Ovary (tissue), 9 donors: Measurements from ENCODE around the gene RPP25L. TPM values are rescaled to one million over a fixed set of nuclear protein-coding genes. Genes with fewer than 3 reads are reported as not detected.
"Not testable (repeated sequence)": the region's sequence is repeated elsewhere in the genome, so short reads cannot be mapped to it uniquely, and the experiment has no call there.

Experiments used
- DNase-seq, 5 donors: peaks; one replicate each; pipeline ENCODE4 v3.0.0-alpha.2; 2019 to 2020
- H3K27ac ChIP-seq, 2 donors: fragments of 200-600 bp; one replicate each; pipeline versions ENCODE4 v1.5.1 to v1.8.0; 2019 to 2022
- H3K27me3 ChIP-seq: fragments of 200-600 bp; one replicate; pipeline ENCODE4 v1.8.0; 2022
- H3K36me3 ChIP-seq: fragments of 200-600 bp; sonication (generic); one replicate; pipeline ENCODE4 v1.5.1; 2019
- H3K4me1 ChIP-seq: one replicate; pipeline ENCODE4 v1.8.1; 2013; ENCODE audit warnings: mild to moderate bottlenecking, moderate library complexity; ENCODE audit not compliant: insufficient read depth
- H3K4me3 ChIP-seq: fragments of 200-600 bp; sonication (generic); one replicate; pipeline ENCODE4 v1.5.1; 2017
- H3K9me3 ChIP-seq, 2 donors: fragments of 200-600 bp in 1 of 2; sonication (generic) in 1 of 2; one replicate each; pipeline versions ENCODE4 v1.5.1 to v1.8.1; 2013 to 2019; ENCODE audit warnings: mild to moderate bottlenecking in 1 of 2, moderate library complexity in 1 of 2
- EP300 ChIP-seq: sonication (generic); formaldehyde crosslinking; IDR thresholded peaks from one replicate; pipeline ENCODE4 v1.6.1; 2017; ENCODE audit warnings: antibody characterized with exemption
- POLR2A ChIP-seq: fragments of 450-650 bp; IDR thresholded peaks from one replicate; pipeline ENCODE4 v1.6.1; 2017; ENCODE audit warnings: antibody characterized with exemption, mild to moderate bottlenecking, moderate library complexity
- WGBS, 3 donors: extraction: QIAGEN DNeasy Blood & Tissue Kit in 1 of 3; methylation state at CpG; one replicate each; pipeline versions ENCODE4 v1.1.5 to v1.1.7; 2013 to 2017; 5-methylcytosine and 5-hydroxymethylcytosine counted together
- intact Hi-C, 4 donors: fragments of 100-400 bp; cut with DNase I; formaldehyde crosslinking; loops; one replicate each; pipeline versions ENCODE4 v1.11.0 to v1.15.1; 2022 to 2023
- polyA plus RNA-seq, 2 donors: library from polyadenylated mRNA; stranded (reverse); fragments of 200-250 nt in 1 of 2; fragments of 350-450 nt in 1 of 2; fragmentation: Illumina TruSeq in 1 of 2; extraction: RNeasy Lipid Tissue Mini Kit (QIAGEN cat#74804) in 1 of 2; gene quantifications; one replicate each; pipeline ENCODE4 v1.2.3, GENCODE V29; 2013 to 2014
- total RNA-seq, 7 donors: library from RNA; depleted of rRNA in 2 of 7; stranded (reverse); fragments of >200 nt in 2 of 7; fragmentation: NEBNext Ultra II Directional in 3 of 7; extraction: Animal tissue kit (Norgen Biotek cat#: 25700) in 3 of 7; gene quantifications; one replicate each; pipeline versions ENCODE4 v1.1.0 to v1.2.4, GENCODE V29; 2016 to 2023
- TF ChIP-seq, protein P1 (sequence below), 3 donors: fragments of 450-650 bp in 2 of 3; fragments of 200-600 bp in 1 of 3; IDR thresholded peaks; one replicate each; pipeline versions ENCODE4 v1.5.1 to v1.8.0; 2016 to 2022; ENCODE audit warnings: antibody characterized with exemption in 3 of 3, mild to moderate bottlenecking in 1 of 3
- donor health status: DM: no; HTN: no; CAD: no; lungs with moderate emphysema.
- donor health status: DM: no; HTN: no; CAD: no.
- donor health status: Bipolar disorder and iron deficiency.
- donor health status: DM: yes; HTN: yes; CAD: no.
- donor health status: DM: no; HTN: no; CAD: no.
- donor health status: DM: yes; HTN: yes; CAD: no.

RPP25L gene
- total and polyA plus RNA-seq, 9 donors, result 5.4 to 28.8 (median 20.6) TPM

DNA sequence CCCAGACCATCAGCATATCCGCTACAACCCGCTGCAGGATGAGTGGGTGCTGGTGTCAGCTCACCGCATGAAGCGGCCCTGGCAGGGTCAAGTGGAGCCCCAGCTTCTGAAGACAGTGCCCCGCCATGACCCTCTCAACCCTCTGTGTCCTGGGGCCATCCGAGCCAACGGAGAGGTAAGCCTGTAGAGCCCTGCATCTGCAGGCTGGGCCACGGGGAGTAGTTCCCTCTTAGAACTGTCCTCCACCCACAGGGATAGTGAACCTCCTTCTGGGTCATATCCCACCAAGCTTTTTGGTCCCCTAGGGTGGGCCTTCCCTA is 35.1 kb upstream of the RPP25L start:
- H3K27me3 ChIP-seq, result no peaks in the 10 kb centered on the region
- peak overlapping the region; percentile 82 for H3K4me3 ChIP-seq
- intact Hi-C loops, result no loop called here
- H3K4me1 ChIP-seq, result peaks cover 19% of the 10 kb centered on the region
- DNase-seq, result no peak
- H3K27ac ChIP-seq, result peak overlapping the region; percentile 54 to 79
- no peaks in the 10 kb centered on the region for H3K36me3 ChIP-seq
- 3 to 13% (median 5%) methylated on average over 8 of the region's 8 CpGs for WGBS, 3 donors
- H3K9me3 ChIP-seq, result no peaks in the 10 kb centered on the region
- TF ChIP-seq, protein P1, sequence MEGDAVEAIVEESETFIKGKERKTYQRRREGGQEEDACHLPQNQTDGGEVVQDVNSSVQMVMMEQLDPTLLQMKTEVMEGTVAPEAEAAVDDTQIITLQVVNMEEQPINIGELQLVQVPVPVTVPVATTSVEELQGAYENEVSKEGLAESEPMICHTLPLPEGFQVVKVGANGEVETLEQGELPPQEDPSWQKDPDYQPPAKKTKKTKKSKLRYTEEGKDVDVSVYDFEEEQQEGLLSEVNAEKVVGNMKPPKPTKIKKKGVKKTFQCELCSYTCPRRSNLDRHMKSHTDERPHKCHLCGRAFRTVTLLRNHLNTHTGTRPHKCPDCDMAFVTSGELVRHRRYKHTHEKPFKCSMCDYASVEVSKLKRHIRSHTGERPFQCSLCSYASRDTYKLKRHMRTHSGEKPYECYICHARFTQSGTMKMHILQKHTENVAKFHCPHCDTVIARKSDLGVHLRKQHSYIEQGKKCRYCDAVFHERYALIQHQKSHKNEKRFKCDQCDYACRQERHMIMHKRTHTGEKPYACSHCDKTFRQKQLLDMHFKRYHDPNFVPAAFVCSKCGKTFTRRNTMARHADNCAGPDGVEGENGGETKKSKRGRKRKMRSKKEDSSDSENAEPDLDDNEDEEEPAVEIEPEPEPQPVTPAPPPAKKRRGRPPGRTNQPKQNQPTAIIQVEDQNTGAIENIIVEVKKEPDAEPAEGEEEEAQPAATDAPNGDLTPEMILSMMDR (IDR thresholded peaks at IDR 0.05), result no peak
- TF ChIP-seq EP300 (no peak), POLR2A (no peak)

DNA sequence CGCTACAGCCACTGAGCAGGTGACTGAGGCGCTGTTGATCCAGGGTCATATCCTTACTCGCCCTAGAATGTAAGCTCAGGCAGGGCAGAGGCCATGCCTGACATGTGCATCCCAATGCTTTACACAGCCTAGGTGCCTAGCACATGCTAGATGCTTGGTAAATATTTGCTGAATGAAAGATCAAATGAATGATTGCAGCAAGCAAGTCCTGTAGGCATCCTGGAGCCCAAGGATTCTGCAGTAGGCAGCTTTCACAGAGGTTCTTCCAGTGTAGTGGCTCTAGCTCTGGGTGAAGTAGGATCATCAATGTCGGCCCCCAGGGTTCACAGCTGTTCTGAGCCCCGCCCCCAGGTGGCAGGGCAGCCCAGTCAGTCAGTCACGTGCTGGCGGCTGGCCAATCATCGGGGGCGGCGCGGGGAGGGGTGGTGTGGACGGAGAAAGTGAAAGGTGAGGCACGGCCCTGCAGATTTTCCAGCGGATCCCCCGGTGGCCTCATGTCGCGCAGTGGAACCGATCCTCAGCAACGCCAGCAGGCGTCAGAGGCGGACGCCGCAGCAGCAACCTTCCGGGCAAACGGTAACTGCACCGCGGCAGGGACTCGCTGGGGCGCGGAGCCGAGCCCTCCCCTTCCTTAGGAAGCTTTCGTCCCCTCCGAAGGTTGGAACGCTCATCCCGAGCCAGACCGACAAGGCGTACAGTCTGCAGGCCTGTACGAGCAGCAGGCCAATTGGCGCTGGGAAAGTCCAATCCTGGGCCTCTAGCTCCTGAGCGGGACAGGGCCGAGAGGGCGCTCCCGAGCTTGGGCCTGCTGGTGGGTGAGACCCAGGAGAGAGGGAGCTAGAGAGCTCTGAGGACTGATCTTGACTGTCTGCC is 34.5 kb upstream of the RPP25L start, which contains the start of gene GALT:
Gene GALT (plus strand): TSS at position 465 of the 873 bp plus-strand sequence. CDS start 30 bp downstream, at position 495.
- Histone ChIP-seq H3K9me3 (no peaks in the 10 kb centered on the region), H3K27ac (peak within 1 kb of the TSS; percentile 54 to 79), H3K4me1 (peaks cover 18% of the 10 kb centered on the region), H3K27me3 (no peaks in the 10 kb centered on the region), H3K36me3 (no peaks in the 10 kb centered on the region), H3K4me3 (peak within 1 kb of the TSS; percentile 82)
- 4 to 7% (median 6%) methylated on average over 30 to 43 of the region's 43 CpGs for whole genome bisulfite sequencing, 3 donors
- DNase-seq, result peak; percentile 93 to 96 (median 95)
- intact Hi-C loops, result no loop called here
- TF ChIP-seq, protein P1 (IDR thresholded peaks at IDR 0.05), result peak in 1 of 3 donors; percentile 64
- TF ChIP-seq EP300, result no peak
- no peak for TF ChIP-seq POLR2A

- H3K4me1 ChIP-seq, result peaks cover 10% of the 10 kb centered on the region
- no peaks in the 10 kb centered on the region for H3K9me3 ChIP-seq
- H3K27ac ChIP-seq, result no peak overlapping the region
- TF ChIP-seq, protein P1 (IDR thresholded peaks at IDR 0.05), result no peak
- TF ChIP-seq EP300 (no peak), POLR2A (no peak)
- H3K36me3 ChIP-seq, result no peaks in the 10 kb centered on the region
- H3K4me3 ChIP-seq, result no peak overlapping the region
- no peaks in the 10 kb centered on the region for H3K27me3 ChIP-seq
- DNase-seq, result no peak
- intact Hi-C loops, result no loop called here
Measured at GRCh38 chr9:34644766-34645314, 32.9 kb upstream of the RPP25L start.

- Histone ChIP-seq H3K36me3 (no peaks in the 10 kb centered on the region), H3K4me3 (no peak overlapping the region), H3K27ac (no peak overlapping the region), H3K27me3 (no peaks in the 10 kb centered on the region), H3K4me1 (peaks cover 12% of the 10 kb centered on the region), H3K9me3 (no peaks in the 10 kb centered on the region)
- TF ChIP-seq POLR2A (no peak), EP300 (no peak)
- TF ChIP-seq, protein P1 (IDR thresholded peaks at IDR 0.05), result no peak
- 84 to 100% (median 94%) methylated on average over 1 of the region's 1 CpG for WGBS, 3 donors
- no peak for DNase-seq
- intact Hi-C loops, result no loop called here
Measured at GRCh38 chr9:34642679-34643078, 30.8 kb upstream of the RPP25L start.

DNA sequence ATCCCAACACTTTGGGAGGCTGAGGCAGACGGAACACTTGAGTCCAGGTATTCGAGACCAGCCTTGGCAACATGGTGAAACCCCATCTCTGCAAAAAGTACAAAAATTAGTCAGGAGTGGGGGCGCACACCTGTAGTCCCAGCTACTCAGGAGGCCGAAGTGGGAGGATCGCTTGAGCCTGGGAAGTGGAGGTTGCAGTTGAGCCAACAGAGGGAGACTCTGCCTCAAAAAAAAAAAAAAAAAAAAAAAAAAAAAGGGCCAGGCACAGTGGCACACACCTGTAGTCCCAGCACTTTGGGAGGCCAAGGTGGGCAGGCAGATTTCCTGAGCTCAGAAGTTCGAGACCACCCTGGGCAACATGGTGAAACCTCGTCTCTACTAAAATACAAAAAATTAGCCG is 27.4 kb upstream of the RPP25L start:
- H3K4me1 ChIP-seq, H3K4me3 ChIP-seq, H3K27ac ChIP-seq, DNase-seq, H3K27me3 ChIP-seq, H3K36me3 ChIP-seq, H3K9me3 ChIP-seq: not testable (repeated sequence)
- intact Hi-C loops, result loop anchor here in 1 of 4 donors (5.0 kb wide), 1 partner anchor 63 kb away; no protein-coding TSS in a partner anchor
- 86 to 91% (median 89%) methylated on average over 8 of the region's 8 CpGs for WGBS, 3 donors
